ENCODE data around the gene ARFGEF2.
"Not testable (repeated sequence)": the region's sequence is repeated elsewhere in the genome, so short reads cannot be mapped to it uniquely, and the experiment has no call there.

Gene ARFGEF2

GRCh38 chr20:48928832-48929725 is 7.6 kb downstream of the ARFGEF2 start:
- TF ChIP-seq POLR2A (IDR thresholded peaks at IDR 0.05; ENCODE audit: low read depth, low read length) = no peak
- DNase-seq (ENCODE audit: insufficient read length, low spot score) (no peak), FAIRE-seq (no peak)

GRCh38 chr20:48930035-48930434 is 8.5 kb downstream of the ARFGEF2 start:
- FAIRE-seq (no peak), DNase-seq (ENCODE audit: insufficient read length, low spot score) (no peak)
- no peak for TF ChIP-seq POLR2A (IDR thresholded peaks at IDR 0.05; ENCODE audit: low read depth, low read length)

DNA sequence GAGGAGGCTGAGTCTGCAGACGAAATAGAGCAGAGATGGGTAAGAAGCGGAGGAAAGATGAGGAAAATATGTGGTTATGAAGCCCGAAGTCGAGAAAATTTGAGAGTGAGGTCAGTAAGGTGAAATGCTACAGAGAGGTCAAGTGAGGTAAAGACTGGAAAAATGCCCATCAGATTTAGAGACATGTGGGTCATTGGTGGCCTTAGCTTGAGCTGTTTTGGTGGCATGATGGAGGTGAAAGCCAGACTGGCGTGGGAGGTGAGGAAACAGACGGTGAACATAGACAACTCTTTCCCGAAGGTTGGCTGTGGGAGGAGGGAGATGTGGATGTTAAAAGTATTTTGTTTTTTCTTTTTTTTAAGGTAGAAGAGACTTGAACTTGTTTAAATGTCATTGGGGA is 9.4 kb downstream of the ARFGEF2 start:
- FAIRE-seq (no peak), DNase-seq (ENCODE audit: insufficient read length, low spot score) (no peak)
- TF ChIP-seq POLR2A (IDR thresholded peaks at IDR 0.05; ENCODE audit: low read depth, low read length) = no peak

- DNase-seq (ENCODE audit: insufficient read length, low spot score) (no peak), FAIRE-seq (no peak)
- no peak for TF ChIP-seq POLR2A (IDR thresholded peaks at IDR 0.05; ENCODE audit: low read depth, low read length)
Observed at GRCh38 chr20:48931527-48932374, 10.2 kb downstream of the ARFGEF2 start.

DNA sequence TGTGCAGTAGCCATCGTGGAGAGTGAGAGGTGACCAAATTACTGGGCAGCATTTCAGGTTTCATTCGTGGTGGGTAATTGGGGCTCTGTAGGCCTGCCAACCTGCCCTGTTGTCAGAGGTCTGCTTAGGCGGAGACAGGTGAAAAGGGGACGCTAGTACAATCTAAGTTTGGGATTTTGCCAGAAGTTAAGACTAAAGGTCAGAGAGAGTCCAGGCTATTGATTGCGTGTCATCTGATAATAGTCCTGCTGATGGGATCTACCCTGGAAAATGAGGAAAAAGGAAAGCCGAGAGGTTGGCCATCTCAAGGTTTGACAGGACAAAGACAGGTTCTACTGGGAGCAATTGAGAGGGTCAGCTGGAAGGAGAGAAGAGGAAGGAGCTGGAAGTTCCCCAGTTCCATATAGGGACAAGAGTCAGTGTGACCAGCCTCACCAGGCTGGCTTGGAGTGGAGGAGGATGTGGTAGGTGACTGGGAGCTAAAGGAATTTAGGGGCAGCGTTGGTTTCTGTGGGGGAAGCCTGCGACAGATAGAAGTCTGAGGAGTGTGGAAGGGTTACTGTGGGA is 10.9 kb downstream of the ARFGEF2 start:
- no peak for TF ChIP-seq POLR2A (IDR thresholded peaks at IDR 0.05; ENCODE audit: low read depth, low read length)
- DNase-seq (ENCODE audit: insufficient read length, low spot score) = no peak
- no peak for FAIRE-seq

DNA sequence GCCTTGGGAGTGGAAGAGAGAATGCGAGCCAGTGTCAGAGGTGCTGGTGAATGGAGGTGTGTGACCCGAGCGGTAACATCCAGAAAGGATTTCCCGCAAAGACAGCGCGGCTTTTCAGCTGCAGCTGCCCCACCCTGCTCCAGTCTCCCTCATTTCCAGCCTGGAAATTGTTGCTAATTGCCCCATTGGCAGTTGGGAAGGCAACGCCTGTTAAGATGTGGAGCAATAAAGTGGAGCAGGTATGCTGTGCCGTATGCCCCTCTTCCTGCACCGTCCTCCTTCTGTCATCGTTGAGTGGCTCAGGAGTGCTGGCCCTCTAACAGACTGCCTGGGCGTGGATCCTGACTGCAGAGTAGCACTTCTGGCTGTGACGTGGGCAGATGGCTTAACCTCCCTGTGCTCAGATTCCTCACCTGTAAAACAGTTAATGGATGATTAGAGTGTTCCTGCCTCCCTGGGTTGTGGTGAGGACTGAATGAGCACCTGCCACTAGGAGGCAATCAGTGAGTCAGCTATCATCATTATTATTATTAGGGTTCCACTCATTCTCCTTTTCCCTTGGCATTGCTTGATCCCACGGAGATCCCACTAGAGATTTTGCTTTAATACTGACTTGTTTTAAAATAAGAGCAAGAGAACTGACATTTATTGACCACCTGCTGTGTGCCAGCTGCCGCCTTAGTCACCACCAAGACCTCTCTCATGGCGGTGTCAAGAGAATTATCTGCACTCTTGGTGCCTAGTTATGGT is 11.7 kb downstream of the ARFGEF2 start:
- no peak for FAIRE-seq
- DNase-seq (ENCODE audit: insufficient read length, low spot score) = no peak

DNA sequence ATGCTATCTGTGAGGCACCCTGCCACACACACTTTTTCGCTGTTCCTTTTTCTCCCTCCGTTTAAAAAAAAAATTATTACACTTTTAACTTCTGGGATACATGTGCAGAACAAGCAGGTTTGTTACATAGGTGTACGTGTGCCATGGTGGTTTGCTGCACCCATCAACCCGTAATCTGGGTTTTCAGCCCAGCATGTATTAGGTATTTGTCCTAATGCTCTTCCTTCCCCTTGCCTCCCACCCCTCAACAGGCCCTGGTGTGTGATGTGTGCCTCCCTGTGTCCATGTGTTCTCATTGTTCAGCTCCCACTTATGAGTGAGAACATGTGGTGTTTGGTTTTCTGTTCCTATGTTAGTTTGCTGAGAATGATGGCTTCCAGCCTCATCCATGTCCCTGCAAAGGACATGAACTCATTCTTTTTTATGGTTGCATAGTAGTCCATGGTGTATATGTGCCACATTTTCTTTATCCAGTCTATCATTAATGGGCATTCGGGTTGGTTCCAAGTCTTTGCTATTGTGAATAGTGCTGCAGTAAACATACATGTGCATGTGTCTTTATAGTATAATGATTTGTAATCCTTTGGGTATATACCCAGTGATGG is 12.9 kb downstream of the ARFGEF2 start:
- not testable (repeated sequence) for FAIRE-seq; DNase-seq (ENCODE audit: insufficient read length, low spot score)

More for the DNA sequence above, 11.7 kb downstream of the ARFGEF2 start:
- no peak for TF ChIP-seq POLR2A (IDR thresholded peaks at IDR 0.05; ENCODE audit: low read depth, low read length)

DNA sequence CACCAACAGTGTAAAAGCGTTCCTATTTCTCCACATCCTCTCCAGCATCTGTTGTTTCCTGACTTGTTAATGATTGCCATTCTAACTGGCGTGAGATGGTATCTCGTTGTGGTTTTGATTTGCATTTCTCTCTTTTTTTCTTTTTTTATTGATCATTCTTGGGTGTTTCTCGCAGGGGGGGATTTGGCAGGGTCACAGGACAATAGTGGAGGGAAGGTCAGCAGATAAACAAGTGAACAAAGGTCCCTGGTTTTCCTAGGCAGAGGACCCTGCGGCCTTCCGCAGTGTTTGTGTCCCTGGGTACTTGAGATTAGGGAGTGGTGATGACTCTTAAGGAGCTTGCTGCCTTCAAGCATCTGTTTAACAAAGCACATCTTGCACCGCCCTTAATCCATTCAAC is 13.5 kb downstream of the ARFGEF2 start:
- not testable (repeated sequence) for FAIRE-seq; DNase-seq (ENCODE audit: insufficient read length, low spot score)

DNA sequence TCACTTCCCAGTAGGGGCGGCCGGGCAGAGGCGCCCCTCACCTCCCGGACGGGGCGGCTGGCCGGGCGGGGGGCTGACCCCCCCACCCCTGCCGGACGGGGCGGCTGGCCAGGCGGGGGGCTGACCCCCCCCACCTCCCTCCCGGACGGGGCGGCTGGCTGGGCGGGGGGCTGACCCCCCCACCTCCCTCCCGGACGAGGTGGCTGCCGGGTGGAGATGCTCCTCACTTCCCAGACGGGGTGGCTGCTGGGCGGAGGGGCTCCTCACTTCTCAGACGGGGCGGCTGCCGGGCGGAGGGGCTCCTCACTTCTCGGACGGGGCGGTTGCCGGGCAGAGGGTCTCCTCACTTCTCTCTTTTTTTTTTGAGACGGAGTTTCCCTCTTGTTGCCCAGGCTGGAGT is 14.7 kb downstream of the ARFGEF2 start:
- not testable (repeated sequence) for DNase-seq (ENCODE audit: insufficient read length, low spot score); FAIRE-seq

GRCh38 chr20:48937674-48938073 is 16.2 kb downstream of the ARFGEF2 start:
- FAIRE-seq (no peak), DNase-seq (ENCODE audit: insufficient read length, low spot score) (no peak)
- no peak for TF ChIP-seq POLR2A (IDR thresholded peaks at IDR 0.05; ENCODE audit: low read depth, low read length)

GRCh38 chr20:48938670-48939069 is 17.2 kb downstream of the ARFGEF2 start:
- TF ChIP-seq POLR2A (IDR thresholded peaks at IDR 0.05; ENCODE audit: low read depth, low read length) = no peak
- FAIRE-seq (no peak), DNase-seq (ENCODE audit: insufficient read length, low spot score) (no peak)

GRCh38 chr20:48940170-48940569 is 18.7 kb downstream of the ARFGEF2 start:
- no peak for TF ChIP-seq POLR2A (IDR thresholded peaks at IDR 0.05; ENCODE audit: low read depth, low read length)
- no peak for FAIRE-seq

DNA sequence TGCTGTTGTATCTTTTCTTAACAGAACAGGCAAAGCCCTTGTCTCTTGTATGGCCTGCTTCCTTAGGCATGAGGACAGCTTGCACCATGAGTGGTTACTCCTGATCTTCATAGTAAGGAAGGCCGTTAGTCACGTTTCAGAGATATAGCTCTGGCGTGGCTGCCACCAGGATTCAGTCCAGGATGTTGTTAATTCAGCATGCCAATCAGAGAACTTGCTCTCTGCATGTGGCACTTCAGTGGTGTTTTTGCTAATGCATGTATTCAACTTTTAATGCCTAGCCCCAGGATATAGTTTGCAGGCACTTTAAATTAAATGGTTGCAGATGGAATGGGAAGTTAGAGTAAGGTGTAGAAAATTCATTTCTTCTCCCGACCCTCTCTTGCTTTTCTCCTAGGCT is 20.0 kb downstream of the ARFGEF2 start:
- DNase-seq (ENCODE audit: insufficient read length, low spot score) (no peak), FAIRE-seq (no peak)
- TF ChIP-seq POLR2A (IDR thresholded peaks at IDR 0.05; ENCODE audit: low read depth, low read length) = no peak

More at GRCh38 chr20:48940170-48940569, 18.7 kb downstream of the ARFGEF2 start:
- DNase-seq (ENCODE audit: insufficient read length, low spot score) = no peak

Data from H54 (cell line).